AG09309 (cell line): ENCODE measurements around the gene SPINK8.
A peak's percentile ranks its signal among the peaks of the same experiment; 100 is the strongest.

ENCODE experiments used
- DNase-seq: peaks from one replicate; pipeline ENCODE4 v3.0.0-alpha.2; 2010; ENCODE audit warnings: low read depth
- H3K4me3 ChIP-seq: 2 replicates; pipeline ENCODE4 v1.5.1; 2011; ENCODE audit warnings: mild to moderate bottlenecking, low read depth, low read length, moderate library complexity; ENCODE audit not compliant: control insufficient read depth
- TF ChIP-seq, protein P1 (sequence below): IDR thresholded peaks from 2 replicates; pipeline ENCODE4 v1.5.1; 2011; ENCODE audit warnings: mild to moderate bottlenecking, low read depth, low read length, inconsistent platforms; ENCODE audit not compliant: insufficient read depth, control insufficient read depth; ENCODE audit errors: missing control alignments

Gene SPINK8

DNA sequence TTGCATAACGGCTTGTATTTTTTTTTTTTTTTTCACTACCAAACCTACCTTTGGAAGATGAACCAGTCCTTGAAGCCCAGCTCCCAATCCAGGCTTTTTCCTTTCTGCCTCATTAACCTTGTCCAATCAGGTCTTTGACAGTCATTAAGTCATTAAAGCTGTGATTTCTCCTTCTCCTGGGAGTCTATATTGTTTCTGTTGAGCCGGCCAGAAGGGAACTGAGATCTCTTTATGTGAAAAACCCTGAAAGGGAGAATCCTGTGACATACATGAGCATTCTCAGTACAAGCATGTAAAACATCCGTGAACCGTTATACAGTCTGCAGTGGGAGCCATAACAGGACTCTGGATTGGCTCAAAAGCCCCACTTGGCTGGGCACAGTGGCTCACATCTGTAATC is 52.6 kb downstream of the SPINK8 start:
- H3K4me3 ChIP-seq = no peak overlapping the region
- no peak for DNase-seq
- TF ChIP-seq, protein P1, sequence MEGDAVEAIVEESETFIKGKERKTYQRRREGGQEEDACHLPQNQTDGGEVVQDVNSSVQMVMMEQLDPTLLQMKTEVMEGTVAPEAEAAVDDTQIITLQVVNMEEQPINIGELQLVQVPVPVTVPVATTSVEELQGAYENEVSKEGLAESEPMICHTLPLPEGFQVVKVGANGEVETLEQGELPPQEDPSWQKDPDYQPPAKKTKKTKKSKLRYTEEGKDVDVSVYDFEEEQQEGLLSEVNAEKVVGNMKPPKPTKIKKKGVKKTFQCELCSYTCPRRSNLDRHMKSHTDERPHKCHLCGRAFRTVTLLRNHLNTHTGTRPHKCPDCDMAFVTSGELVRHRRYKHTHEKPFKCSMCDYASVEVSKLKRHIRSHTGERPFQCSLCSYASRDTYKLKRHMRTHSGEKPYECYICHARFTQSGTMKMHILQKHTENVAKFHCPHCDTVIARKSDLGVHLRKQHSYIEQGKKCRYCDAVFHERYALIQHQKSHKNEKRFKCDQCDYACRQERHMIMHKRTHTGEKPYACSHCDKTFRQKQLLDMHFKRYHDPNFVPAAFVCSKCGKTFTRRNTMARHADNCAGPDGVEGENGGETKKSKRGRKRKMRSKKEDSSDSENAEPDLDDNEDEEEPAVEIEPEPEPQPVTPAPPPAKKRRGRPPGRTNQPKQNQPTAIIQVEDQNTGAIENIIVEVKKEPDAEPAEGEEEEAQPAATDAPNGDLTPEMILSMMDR = no peak

DNA sequence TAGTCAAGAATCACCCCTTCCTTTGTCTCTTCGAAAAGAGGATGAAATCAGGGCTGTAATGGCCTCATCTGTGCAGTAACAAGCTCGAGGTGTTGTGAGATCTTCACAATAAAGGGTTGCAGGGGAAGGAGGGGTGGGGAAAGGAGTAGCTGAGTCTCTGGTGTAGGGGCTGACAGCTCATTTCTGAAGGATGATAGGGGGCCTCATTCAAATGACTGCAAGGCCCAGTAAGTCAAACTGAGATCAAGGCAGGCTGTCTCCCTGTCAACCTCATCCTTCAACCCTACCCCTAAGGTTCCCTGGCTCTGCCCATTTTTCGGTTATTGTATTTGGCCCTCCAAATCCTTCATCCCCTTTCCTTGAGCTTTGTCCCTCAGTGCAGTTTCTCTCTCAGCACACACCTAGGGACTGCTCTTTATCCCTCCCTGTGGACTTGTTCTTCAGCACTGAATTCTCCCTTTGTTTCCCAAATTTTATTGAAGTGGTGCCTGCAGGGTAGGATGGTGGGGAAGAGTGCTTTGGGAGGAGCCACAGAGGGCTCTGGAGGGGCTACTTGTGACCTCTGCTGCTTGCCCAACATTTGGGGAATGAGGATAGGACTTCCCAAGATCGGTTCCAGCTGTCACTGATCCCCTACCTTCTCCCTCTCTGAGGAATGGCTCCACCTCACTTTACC is 54.4 kb downstream of the SPINK8 start:
- TF ChIP-seq, protein P1 = no peak
- DNase-seq = no peak
- no peak overlapping the region for H3K4me3 ChIP-seq

DNA sequence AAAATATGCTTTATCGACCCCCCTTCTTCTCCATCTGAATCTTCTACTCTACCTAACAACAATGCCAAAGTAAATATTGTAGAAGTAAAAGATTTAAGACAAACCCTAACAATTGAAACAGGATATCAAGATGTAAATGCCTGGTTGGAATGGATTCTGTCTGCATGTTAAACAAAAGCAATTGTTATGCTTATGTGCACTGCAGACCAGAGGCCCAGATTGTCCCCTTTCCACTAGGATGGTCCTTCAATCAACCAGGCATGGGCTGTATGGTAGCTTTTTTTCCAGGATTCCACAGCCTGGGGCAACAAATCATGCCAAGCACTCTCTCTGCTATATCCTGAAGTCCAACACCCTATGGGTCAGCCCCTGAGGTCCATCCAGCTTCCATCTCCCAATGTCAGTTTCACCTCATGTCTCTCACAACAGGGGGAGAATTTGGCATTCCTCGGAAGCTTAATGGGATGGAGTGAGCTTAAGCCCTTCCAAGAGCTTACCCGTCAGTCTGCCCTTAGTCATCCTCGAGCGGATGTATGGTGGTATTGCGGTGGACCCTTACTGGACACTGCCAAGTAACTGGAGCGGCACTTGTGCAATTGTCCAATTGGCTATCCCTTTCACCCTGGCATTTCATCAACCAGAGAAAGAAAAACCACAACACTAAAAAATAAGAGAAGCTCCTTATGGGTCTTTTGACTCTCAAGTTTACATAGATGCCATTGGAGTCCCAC is 56.4 kb downstream of the SPINK8 start:
- TF ChIP-seq, protein P1 = no peak
- no peak overlapping the region for H3K4me3 ChIP-seq
- DNase-seq = no peak

DNA sequence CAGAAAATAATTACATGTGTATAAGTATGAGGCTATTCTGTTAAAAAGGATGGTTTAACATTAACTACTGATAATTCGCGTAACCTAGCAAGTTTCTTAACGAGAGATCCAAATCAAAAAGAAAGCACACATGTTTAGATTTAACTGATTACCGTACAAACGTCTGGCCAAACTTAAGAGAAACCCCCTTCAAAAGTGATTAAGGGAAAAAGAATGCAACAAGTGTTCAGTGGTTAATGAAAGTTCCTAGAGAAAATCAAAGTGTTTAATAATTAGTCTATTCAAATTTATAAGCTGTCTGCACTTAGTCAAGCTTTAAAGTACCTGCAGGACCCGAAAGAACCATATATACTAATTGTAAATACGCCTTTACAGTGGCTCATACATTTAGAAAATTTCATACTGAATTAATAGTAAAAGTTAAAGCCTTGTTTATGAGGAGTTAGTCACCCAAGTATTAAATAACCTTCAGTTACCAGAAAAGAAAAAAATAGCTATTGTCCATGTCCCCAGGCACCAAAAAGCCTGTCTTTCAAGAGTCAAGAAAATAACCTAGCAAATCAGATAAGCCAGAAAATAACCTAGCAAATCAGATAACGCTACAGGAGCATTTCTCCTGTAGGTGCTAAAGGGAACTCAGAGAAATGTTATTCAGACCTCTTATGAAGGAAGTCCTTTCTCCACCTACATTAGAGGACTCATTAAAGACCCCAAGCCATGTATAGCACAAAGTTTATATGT is 58.0 kb downstream of the SPINK8 start:
- TF ChIP-seq, protein P1 = no peak
- no peak for DNase-seq
- H3K4me3 ChIP-seq = no peak overlapping the region

DNA sequence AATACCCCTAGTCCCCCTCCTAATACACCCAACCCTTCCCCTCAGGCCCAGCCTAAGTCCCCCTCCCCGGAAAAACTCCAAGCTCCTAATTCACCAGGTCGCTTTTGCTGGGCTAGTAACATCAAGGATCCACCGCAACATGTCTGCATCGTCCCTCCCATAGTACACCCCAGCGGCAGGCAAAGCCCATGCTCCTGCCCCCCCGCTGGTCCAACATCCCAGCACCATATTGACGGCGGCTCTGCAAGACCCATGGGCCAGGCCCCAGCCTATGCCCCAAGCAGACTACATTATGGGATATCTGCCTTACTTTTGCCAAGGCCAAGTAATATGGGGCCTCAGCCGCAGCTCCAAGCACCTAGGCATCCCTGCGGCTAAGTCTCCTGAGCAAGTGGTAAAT is 59.0 kb downstream of the SPINK8 start:
- H3K4me3 ChIP-seq = no peak overlapping the region
- DNase-seq = no peak
- TF ChIP-seq, protein P1 = no peak

DNA sequence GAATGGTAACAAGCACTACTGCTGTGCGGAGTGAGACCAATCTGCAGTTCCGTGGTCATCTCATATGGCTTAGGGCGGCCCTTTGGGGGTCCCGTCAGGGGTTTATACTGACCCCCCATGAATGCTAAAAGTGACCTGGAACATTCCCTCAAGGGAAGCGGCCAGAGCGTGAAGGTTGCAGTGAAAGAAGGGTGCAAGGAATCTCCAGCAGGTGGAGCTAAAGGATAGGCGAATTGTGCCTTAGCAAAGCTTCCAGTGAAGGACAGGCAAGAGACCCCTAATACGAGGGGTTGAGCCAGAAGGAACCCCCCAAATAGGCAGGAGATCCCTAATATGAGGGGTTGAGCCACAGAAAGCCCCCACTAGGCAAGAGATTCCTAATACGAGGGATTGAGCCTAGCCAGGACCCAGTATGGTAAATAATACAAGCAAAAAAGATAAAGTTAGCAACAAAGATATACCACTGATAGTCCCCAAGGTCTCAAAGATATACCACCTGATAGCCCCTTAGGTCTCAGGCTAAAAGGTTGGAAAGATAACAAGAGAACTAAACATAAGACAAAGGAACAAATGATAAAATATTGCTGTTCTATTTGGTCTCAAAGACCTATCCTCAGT is 59.8 kb downstream of the SPINK8 start:
- H3K4me3 ChIP-seq = no peak overlapping the region
- TF ChIP-seq, protein P1 = peak; percentile 84
- no peak for DNase-seq
